ENCODE results near the gene KRTAP20-4.

Gene KRTAP20-4

DNA sequence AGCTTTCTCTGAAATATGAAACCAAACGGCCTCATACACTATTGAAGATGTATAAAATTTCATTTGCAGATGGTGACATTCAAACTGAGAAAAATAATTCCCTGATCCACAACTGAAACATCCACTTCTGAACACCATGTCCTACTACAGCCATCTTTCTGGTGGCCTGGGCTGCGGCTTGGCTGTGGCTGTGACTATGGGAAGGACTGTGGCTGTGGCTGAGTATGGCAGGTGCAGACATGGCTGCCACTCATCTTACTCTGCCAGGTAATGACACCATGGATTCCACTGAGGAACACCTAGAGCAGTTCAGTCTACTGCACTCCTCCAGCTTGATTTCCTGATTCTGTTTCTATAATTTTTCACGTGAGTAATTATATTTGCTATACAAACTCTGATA lies at the start of gene KRTAP20-4:
Gene KRTAP20-4, plus strand, starts transcription at position 106 of the 400 bp plus-strand sequence.
- in situ Hi-C loops (cut with HindIII; ENCODE audit: low sequenced_read_pairs): no loop called here

DNA sequence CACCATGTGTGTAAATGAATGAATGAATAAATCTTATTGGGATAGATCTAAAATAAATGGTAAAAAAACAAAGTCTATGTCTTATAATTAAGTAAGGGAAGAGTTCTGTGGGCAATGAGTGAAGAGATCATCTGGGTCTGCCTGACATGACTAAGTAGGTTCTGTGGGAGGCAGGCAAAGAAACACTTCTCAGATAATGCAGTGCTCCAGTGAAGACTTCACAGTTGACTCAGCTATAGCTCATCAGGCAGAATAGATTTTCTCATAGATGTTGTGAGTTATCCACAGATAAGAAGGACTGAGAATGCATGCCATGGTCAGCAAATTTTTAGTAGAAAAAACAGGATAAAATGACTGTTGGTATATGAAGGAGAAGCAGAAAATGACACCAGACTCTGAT lies 42.7 kb upstream of the KRTAP20-4 start:
- in situ Hi-C loops (cut with HindIII; ENCODE audit: low sequenced_read_pairs): no loop called here

DNA sequence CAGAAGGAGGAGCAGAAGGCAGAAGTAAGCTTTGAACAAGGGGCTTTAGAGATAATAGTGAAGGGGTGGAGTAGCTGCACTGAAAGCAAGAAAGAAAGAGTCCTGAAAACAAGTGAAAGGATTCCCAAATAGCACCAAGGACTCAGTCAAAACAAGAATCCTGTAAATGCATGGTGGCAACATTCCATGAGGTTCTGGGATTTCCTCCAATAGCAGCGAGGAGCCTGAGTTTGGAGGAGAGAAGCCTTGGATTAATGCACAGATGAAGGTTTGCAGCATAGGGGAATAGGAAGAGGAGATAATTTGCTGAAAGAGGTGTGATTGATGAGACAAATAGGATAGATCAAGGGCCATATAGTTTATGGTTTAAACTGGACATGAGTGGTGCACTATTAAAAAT lies 41.1 kb upstream of the KRTAP20-4 start:
- in situ Hi-C loops (cut with HindIII; ENCODE audit: low sequenced_read_pairs): no loop called here

DNA sequence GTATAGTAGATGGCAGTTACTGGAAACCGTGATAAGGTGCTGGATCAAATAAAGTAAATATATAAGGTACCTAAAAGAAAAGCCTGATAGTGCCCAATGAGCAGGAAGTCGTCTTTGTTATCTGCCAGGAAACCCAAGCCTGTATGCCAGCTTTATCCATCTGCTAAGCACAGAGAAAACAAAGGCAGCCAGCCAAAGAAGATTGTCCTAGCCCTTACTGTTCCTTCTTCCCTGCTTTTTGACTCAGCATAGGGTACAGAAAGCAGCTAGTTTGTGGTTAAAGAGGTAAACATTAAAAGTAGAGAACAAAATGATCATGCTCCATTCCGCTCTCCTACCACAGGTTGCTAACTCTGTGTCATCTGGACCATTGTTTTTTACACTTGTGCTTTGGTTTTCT lies 40.3 kb upstream of the KRTAP20-4 start:
- in situ Hi-C loops (cut with HindIII; ENCODE audit: low sequenced_read_pairs): no loop called here

DNA sequence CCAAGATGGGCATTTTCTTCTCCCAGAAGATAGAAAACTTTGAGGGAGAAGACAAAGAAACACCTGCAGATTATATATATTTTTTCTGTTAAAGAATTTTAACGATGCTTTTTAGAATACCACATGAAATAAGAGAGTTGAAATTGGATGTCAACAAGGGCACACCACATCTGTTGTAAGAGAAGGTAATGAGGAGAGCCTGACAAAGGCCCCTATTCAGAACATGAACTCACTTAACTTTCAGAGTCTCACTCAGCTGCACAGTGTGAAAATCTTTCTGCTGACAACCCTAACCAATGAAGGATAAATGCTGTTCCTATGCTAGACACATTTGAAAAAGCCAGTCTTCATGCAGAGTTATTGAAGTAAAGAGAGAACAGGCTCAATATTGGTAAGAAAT lies 37.6 kb upstream of the KRTAP20-4 start:
- in situ Hi-C loops (cut with HindIII; ENCODE audit: low sequenced_read_pairs): no loop called here

DNA sequence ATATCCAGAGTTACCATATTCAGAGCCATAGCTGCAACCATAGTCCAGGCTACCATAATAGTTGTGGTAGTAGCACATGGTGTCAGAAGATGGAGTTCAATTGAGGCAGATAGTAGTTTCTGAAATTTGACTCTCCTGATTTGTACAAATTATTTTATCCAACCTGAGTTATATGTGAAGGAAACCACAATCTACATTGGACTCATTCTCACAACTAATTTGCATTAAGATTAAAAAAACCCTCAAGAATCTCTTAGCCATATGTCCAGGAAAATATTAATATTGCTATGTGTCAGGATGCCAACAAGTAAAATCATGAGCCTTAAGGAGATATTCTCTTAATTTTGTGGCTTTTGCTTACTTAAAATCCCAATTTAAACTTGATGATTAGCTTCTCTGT lies 30.1 kb upstream of the KRTAP20-4 start, which contains the start of gene KRTAP22-2:
Gene KRTAP22-2, minus strand, starts transcription at position 101 of the 400 bp plus-strand sequence.
- in situ Hi-C loops (cut with HindIII; ENCODE audit: low sequenced_read_pairs): no loop called here

DNA sequence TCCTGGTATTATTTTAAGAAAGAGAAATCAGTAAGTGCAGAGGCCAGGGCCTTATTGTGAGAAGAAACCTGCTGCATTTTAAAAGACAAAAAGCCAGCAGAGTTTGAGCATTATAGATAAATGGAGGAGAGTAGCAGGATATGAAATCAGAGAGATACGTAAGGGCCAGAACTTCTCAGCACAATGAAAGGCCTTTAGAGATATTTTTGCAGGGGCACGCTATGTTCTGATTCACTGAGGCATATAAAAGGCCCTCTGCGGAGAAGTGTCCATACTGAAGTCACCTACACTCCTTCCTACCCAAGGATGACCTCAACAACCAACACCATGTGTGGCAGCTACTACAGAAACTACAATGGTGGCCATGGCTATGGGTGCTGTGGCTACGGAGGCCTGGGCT lies 28.3 kb upstream of the KRTAP20-4 start, which contains the start of gene KRTAP6-3:
Gene KRTAP6-3, plus strand, starts transcription at position 301 of the 400 bp plus-strand sequence. Its CDS starts 6 bp downstream, at position 307.
- in situ Hi-C loops (cut with HindIII; ENCODE audit: low sequenced_read_pairs): no loop called here

DNA sequence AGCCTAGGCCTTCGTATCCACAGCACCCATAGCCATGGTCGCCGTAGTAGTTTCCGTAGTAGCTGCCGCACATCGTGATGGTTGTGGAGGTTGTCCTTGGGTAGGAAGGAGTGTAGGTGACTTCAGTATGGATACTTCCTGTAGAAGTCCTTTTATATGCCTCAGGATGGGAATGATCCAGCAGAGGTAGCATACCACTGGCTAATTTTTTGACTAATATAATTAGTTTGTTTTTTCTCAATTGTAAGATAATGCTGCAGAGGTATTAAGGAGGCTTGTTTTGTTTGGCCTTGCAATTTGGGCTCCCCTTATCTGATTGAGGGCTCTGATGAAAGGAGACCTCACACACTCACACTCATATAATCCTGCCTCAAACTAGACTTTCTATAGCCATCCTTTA lies 21.6 kb upstream of the KRTAP20-4 start, which contains the start of gene KRTAP6-2:
Gene KRTAP6-2, minus strand, starts transcription at position 101 of the 400 bp plus-strand sequence. Its CDS starts 28 bp downstream, at position 73.
- in situ Hi-C loops (cut with HindIII; ENCODE audit: low sequenced_read_pairs): no loop called here

DNA sequence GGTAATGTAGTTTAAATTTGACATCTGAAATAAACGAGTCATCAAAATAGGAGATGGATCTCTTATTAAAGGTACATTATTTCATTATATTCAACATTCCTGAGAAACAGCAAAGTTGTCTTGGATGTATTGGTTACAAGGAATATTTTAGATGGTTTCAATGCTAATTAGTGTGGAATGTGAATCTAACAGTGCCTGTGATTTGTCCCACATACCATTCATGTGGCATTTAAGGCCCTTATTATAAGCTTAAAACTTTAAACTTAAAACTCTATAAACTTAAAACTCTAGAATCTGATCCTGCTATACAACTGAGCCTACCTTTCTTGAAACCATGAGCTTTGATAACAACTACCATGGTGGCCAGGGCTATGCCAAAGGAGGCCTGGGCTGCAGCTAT lies 19.6 kb upstream of the KRTAP20-4 start, which contains the start of gene KRTAP22-1:
Gene KRTAP22-1, plus strand, starts transcription at position 301 of the 400 bp plus-strand sequence.
- in situ Hi-C loops (cut with HindIII; ENCODE audit: low sequenced_read_pairs): no loop called here

DNA sequence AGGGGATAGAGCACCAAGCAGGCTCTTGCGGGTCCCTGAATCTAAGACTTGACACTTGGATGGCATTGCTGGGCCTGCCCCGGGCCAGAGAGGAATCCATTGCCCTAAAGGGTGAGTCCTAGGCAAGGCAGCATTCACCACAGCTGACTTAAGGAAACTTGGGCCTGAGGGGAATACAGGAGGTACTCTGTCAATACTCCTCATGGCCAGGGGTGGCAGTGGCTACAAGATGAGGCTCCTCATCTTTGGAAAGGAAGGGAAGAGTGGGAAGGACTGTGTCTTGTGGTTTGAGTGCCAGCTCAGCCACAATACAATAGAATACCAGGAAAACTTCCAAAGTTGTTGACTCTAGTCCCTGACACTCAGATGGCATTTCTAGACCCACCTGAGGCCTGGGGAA lies 14.5 kb upstream of the KRTAP20-4 start:
- in situ Hi-C loops (cut with HindIII; ENCODE audit: low sequenced_read_pairs): no loop called here

DNA sequence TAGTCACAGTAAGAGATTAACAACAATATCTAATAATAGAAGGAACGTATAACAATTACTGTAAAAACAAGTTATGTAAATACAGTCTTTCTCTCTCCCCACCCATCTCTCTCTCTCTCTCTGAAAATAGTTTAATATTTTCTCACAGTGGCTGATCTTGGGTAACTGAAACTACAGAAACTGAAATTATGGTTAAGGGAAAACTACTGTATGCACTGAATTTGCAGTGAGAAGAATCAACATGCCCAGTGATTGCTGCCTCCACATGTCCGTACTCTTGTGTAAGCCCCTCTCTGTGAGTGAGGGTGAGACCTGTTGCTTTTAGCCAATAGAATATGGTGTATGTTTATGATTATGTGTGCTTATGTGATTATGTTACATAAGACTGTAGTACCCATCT lies 8.3 kb upstream of the KRTAP20-4 start:
- in situ Hi-C loops (cut with HindIII; ENCODE audit: low sequenced_read_pairs): no loop called here

DNA sequence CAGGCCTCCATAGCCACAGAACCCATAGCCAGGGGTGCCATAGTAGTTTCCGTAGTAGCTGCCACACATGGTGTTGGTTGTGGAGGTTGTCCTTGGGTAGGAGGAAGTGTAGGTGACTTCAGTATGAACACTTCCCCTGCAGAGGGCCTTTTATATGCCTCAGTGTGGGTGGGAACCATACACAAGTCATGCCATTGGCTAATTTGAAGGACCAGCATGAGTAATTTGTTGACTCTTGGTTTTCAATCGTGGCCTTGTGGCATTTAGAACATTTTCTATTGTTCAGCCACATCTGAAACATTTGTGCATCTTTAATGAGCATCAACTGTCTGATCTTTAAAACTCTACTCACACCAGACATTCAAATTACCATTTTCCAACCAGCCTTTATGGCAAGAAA lies 6.6 kb upstream of the KRTAP20-4 start, which contains the start of gene KRTAP6-1:
Gene KRTAP6-1, minus strand, starts transcription at position 95 of the 400 bp plus-strand sequence. Its CDS starts 26 bp downstream, at position 69.
- in situ Hi-C loops (cut with HindIII; ENCODE audit: low sequenced_read_pairs): no loop called here

DNA sequence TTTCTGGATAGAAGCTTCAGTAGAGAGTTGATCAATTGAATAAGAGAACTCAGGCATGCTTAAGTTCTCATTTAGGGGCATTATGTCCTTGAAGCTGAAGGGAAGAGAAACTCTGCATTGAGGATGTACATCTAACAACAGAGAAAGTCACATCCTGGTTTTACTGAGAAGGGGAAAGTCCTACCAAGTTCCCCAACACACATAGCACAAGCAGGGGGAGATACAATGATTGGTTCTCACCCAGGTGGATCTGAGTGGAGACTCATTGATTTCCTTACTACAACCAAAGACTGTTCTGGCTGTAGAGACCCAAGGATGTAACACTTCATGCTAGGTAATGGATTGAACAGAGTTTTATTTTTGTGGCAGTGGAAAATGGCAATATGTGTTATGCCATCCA lies 5.2 kb upstream of the KRTAP20-4 start:
- in situ Hi-C loops (cut with HindIII; ENCODE audit: low sequenced_read_pairs): no loop called here

DNA sequence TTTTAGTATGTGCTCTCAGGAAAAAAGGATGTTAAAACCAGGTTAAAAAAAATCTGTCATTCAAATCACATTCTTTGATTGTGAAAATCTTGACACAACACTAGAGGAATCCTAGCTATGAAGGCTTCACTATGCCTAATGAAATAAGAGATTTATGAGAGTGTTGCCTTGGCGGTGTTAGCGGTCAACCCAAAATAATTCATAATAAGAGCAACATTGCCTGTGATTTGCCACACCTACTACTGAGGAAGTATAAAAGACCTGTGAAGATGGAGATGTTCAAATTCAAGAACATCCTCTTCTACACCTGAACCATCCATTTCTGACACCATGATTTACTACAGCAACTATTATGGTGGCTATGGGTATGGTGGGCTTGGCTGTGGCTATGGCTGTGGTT lies 4.3 kb upstream of the KRTAP20-4 start, which contains the start of gene KRTAP20-1:
Gene KRTAP20-1, plus strand, starts transcription at position 301 of the 400 bp plus-strand sequence. Its CDS starts 30 bp downstream, at position 331.
- in situ Hi-C loops (cut with HindIII; ENCODE audit: low sequenced_read_pairs): no loop called here

DNA sequence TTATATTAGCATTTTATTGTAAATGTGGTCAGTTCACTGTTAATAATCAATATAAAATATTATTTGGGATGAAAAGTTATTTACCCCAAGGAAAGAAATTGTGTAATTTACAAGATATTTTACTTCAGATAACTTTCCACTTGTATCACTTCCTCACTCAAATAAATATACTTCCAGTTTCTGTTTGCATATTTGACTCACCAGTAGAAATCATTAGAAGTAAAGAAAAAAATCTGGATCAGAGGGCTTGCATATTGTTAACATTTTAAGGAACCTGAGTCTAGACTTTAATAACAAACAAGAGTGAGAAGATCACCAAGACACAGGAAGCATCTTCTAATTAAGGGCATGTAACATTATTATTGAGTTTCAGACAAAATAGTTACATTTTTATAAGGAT lies 347 bp upstream of the KRTAP20-4 start:
- in situ Hi-C loops (cut with HindIII; ENCODE audit: low sequenced_read_pairs): no loop called here

DNA sequence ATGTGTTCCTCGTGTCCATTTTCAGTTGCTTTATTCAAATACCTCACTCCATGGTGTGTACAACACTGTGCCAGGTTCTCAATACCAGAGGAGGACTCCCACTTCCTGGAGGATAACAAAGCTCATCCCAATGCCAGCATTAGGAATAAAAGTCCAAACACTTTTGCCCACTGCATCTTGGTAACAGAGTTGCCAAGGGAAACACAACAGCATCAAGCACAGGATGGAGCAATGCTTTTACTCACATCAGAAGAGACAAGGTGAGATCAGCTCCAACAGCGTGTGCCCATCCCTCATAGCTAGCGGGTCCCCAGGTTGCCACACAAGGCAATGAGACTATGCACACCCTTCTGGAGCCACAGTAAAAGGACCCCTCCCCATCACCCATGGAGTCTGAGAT lies 2.9 kb downstream of the KRTAP20-4 start:
- in situ Hi-C loops (cut with HindIII; ENCODE audit: low sequenced_read_pairs): no loop called here

DNA sequence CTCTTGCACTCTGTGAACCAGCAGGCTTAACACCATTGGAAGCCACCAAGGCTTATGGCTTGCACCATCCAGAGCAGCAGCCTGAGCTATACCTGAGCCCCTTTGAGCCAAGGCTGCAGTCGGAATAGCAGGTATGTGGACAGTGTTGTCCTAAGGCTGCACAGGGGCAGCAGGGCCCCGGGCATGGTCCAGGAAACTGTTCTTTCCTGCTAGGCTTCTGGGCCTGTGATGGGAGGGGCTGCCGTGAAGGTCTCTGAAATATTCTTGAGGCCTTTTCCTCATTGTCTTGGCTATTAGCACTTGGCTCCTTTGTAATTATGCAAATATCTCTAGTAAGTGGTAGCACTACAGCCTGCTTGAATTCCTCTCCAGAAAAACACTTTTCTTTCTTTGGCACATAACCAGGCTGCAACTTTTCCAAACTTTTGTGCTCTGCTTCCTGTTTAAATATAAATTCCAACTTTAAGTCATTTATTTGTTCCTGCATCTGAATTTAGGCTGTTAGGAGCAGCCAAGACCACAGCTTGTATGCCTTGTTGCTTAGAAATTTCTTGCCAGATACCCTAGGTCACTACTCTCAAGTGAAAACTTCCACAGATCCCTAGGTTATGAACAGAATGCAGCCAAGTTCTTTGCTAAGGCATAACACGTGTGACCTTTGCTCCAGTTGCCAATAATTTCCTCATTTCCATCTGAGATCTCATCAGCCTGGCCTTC lies 5.2 kb downstream of the KRTAP20-4 start:
- in situ Hi-C loops (cut with HindIII; ENCODE audit: low sequenced_read_pairs): no loop called here

DNA sequence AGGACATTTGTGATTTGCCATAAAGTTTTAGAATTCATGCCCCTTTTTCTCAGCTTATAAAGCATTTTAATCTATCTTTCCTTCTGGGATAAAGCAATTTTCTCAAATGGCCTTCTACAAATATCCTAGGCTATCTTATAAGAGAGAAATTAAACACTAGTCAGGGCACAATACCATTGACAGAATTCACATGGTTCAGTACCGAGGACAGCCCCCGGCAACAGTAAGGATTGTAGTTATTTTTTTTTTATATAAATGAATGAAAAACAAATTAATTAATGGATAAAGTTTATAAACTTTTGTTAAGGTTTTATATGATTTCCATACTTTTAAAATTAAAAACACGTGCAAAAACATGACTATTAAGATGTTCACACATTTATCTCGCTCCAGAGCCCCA lies 7.7 kb downstream of the KRTAP20-4 start:
- in situ Hi-C loops (cut with HindIII; ENCODE audit: low sequenced_read_pairs): no loop called here

DNA sequence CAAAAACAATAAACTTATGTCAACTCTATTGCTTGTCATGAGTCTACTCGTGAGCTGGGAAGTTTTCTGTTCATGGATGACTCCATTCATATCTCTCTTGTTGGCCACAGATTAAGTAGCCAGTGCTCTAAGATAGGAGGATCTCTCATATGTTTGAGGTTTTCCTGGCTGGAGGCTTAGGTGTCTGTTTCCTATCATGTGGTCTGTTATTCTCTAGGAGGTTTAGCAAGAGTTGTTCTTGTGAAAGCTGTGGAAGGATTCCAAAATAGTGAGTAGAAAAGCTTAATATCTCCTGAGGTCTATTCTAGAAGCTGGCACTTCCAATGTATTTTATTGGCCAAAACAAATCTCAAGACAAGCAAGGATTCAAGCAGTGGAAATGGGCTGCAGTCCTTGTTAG lies 8.8 kb downstream of the KRTAP20-4 start:
- in situ Hi-C loops (cut with HindIII; ENCODE audit: low sequenced_read_pairs): no loop called here

DNA sequence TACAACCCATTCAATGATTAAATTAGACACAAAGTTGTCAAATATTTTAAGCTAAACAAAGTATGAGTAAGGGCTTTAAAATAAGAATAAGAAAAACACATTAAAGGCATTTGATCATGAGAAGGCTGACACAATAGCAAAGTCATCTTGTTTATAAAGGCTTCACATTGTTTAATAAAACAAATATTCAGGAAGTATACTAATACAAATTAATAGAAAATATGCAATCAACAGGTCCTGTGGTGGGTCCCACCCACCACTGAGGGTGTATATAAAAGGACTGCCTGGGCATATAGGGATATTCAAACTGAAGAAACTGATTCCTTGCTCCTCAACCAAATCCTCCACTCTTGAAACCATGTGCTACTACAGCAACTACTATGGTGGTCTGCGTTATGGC lies 14.5 kb downstream of the KRTAP20-4 start, which contains the start of gene KRTAP20-2:
Gene KRTAP20-2, plus strand, starts transcription at position 301 of the 400 bp plus-strand sequence. Its CDS starts 58 bp downstream, at position 359.
- in situ Hi-C loops (cut with HindIII; ENCODE audit: low sequenced_read_pairs): no loop called here

DNA sequence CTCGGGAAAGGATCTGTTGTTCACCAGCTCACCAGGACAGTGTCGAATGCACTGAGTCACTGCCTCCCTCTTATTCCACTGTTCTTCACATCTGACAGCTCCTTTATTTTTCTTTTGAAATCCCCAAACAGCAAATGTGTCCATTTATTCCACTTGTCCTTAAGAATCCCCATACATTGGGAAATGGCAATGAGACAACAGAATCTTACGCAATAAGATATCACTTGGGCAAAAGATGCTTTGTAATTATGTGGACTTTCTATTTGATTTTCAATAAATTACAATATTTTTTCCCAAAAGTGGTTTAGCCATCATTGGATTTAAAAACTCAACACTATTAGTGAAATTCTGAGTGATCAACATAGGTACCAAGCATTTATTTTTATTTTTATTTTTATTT lies 18.3 kb downstream of the KRTAP20-4 start:
- in situ Hi-C loops (cut with HindIII; ENCODE audit: low sequenced_read_pairs): no loop called here

DNA sequence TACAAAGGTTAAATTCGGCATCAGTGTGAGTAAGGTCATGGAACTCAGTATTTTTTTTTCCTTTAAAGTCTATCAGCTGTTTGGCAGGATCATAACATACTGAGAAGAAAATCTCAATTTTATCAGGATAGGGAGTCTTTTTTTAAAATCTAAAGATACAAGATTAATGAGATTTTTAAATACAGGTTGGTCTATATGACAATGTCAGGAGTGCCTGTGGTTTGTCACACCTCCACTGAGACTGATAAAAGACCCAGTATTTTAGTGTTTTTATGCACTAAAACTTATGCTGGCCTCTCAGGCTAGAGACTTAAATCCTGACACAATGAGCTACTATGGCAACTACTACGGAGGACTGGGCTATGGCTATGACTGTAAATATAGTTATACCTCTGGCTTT lies 22.1 kb downstream of the KRTAP20-4 start, which contains the start of gene KRTAP20-3:
Gene KRTAP20-3, plus strand, starts transcription at position 301 of the 400 bp plus-strand sequence.
- in situ Hi-C loops (cut with HindIII; ENCODE audit: low sequenced_read_pairs): no loop called here

Data from endothelial cell of hepatic sinusoid (primary cell).